Hepatocyte (in vitro differentiated cells): Measurements from ENCODE around the gene ZMYM2.

Experiments
- CTCF ChIP-seq: fragments of 200-600 bp; sonication (generic); IDR thresholded peaks from 2 replicates; pipeline ENCODE4 v1.5.1; 2016; ENCODE audit warnings: antibody characterized with exemption, mild to moderate bottlenecking; ENCODE audit not compliant: poor library complexity
- EZH2 ChIP-seq: fragments of 200-600 bp; sonication (generic); IDR thresholded peaks from 2 replicates; pipeline ENCODE4 v1.6.1; 2016; ENCODE audit warnings: antibody characterized with exemption, mild to moderate bottlenecking, borderline replicate concordance

DNA sequence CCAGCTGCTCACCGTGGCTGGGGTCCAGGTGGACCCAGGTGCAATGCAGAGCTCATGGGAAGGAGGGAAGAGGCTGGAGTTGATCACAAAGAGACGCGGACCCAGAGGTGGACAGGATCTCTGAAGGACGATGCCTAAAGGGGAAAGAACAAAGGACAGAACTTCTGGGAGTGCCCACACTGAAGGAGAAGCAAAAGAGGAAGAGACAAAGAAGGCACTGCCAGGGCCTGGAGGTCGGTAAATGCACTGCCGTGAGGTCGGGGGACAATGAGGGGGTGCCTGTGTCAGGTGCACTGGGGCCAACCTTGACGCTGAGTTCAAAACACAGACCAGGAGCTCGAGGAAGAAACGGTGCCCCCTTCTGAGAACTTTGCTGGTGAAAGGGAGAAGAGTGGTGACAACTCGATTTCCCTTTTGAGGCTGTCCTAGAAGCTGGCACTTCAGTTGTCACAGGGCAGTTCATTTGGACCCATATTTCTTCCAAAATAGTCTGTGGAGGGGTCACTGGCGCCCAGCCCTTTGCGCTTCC is 146.7 kb downstream of the ZMYM2 start:
- TF ChIP-seq CTCF (no peak), EZH2 (no peak)
